ENCODE measurements around the gene AMOTL1. TPM values are rescaled to one million over a fixed set of nuclear protein-coding genes. Genes with fewer than 3 reads are reported as not detected.

AMOTL1 gene
- total RNA-seq, 3 donors from 2014 or later: 0.25 to 0.73 (median 0.69) TPM

DNA sequence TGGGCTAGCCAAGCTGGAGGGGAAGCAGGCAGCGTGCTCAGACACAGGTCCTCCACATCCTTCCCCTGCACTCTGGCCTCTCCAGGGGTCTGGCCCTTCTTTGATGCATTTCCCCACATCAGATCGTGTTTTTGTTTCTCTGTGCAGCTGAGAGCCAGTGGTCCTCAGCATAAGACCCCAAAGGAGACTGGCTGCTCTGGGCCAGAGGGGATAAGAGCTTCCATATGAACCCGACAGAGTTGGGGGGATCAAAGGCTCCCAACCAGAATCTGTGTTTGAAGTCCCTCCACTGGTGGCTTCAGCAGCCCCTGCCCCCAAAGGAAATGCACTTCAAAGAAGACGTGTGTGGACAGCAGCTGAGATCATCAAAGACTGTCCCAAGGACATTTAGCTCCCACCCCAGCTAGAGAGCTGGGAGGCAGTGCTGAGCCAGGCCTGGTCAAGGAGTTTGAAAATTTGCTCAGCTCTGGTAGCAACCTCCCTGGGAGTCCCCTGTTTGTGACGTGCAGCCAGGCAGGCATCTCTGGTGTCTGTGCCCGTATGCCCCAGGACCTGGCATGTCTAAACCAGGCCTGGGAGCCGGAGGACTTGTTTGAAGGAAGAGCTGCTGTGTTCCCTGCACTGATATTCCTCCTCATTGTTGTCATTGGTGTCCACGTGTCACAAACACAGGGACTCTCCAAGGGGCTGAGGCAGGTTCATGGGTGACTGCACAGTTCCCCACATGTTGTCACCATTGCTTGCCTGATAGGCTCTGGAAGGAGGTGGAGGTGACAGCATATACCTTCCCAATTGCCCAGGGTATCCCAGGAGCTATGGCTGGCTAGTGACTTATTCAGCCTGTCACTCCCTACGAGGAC, 99.0 kb downstream of the AMOTL1 start:
- peaks cover 6% of the 10 kb centered on the region for H3K27me3 Mint-ChIP-seq (ENCODE audit: low read depth)
- H3K4me1 Mint-ChIP-seq (ENCODE audit: low read depth): no peaks in the 10 kb centered on the region
- no peak for DNase-seq
- no peaks in the 10 kb centered on the region for H3K9me3 Mint-ChIP-seq
- H3K36me3 Mint-ChIP-seq (ENCODE audit: insufficient read depth): no peaks in the 10 kb centered on the region
- no peak overlapping the region for H3K4me3 Mint-ChIP-seq
- no peak for ATAC-seq

DNA sequence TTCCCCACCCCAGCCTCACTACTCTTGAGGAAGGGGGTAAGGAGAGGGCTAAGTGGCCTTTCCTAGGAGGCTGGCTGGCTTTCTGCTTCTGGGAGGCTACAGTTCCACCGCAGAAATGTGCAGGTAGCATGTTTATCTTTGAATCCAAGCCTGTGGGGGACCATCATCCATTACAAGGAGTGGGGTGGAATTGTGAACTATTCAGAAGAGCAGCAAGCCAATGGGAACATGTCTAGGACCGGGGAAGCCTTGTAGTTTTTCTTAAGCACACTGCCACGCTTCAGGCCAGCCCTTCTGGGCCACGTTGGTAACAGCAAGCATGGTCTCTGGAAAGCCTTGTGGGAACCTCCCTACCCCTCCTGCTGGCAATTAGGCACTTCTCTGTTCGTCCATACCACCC, 100.3 kb downstream of the AMOTL1 start:
- Mint-ChIP-seq H3K9me3 (no peaks in the 10 kb centered on the region), H3K27me3 (ENCODE audit: low read depth) (peaks cover 9% of the 10 kb centered on the region), H3K4me1 (ENCODE audit: low read depth) (no peaks in the 10 kb centered on the region), H3K4me3 (no peak overlapping the region), H3K36me3 (ENCODE audit: insufficient read depth) (no peaks in the 10 kb centered on the region)
- ATAC-seq (no peak), DNase-seq (no peak)

DNA sequence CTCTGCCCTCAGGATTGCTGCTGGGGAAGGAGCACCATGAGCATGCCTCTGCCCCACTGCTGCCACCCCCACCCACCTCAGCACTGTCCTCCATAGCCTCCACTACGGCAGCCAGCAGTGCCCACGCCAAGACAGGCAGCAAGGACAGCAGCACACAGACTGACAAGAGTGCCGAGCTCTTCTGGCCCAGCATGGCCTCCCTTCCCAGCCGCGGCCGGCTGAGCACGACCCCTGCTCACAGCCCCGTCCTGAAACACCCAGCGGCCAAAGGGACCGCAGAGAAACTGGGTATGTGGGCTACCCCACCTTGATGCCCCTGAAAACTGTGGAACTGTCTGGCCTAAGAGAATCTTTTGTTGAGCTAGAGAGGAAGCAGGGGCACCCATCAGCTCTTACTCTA, 101.0 kb downstream of the AMOTL1 start:
- no peak for ATAC-seq
- no peak overlapping the region for H3K4me3 Mint-ChIP-seq
- H3K36me3 Mint-ChIP-seq (ENCODE audit: insufficient read depth): no peaks in the 10 kb centered on the region
- no peaks in the 10 kb centered on the region for H3K4me1 Mint-ChIP-seq (ENCODE audit: low read depth)
- peaks cover 9% of the 10 kb centered on the region for H3K27me3 Mint-ChIP-seq (ENCODE audit: low read depth)
- no peaks in the 10 kb centered on the region for H3K9me3 Mint-ChIP-seq
- DNase-seq: no peak

DNA sequence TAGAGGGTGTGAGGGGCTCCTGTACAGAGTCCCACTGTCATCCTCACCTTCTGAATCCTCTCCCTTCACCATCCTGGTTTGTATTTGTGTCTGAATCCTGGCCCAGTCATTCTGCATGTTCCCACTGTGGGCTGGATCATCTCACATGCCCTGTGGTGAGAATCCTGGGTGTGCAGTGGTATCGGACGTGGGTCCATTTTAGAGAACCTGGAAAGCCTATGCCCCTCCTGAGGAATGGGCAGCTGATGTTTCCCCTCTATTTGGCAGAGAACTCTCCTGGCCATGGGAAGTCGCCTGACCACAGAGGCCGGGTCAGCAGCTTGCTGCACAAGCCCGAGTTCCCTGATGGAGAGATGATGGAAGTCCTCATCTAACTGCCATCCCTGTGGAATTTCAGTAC, 102.3 kb downstream of the AMOTL1 start:
- Mint-ChIP-seq H3K4me1 (ENCODE audit: low read depth) (no peaks in the 10 kb centered on the region), H3K4me3 (no peak overlapping the region), H3K27me3 (ENCODE audit: low read depth) (peaks cover 9% of the 10 kb centered on the region), H3K9me3 (no peaks in the 10 kb centered on the region), H3K36me3 (ENCODE audit: insufficient read depth) (no peaks in the 10 kb centered on the region)
- ATAC-seq (no peak), DNase-seq (no peak)

DNA sequence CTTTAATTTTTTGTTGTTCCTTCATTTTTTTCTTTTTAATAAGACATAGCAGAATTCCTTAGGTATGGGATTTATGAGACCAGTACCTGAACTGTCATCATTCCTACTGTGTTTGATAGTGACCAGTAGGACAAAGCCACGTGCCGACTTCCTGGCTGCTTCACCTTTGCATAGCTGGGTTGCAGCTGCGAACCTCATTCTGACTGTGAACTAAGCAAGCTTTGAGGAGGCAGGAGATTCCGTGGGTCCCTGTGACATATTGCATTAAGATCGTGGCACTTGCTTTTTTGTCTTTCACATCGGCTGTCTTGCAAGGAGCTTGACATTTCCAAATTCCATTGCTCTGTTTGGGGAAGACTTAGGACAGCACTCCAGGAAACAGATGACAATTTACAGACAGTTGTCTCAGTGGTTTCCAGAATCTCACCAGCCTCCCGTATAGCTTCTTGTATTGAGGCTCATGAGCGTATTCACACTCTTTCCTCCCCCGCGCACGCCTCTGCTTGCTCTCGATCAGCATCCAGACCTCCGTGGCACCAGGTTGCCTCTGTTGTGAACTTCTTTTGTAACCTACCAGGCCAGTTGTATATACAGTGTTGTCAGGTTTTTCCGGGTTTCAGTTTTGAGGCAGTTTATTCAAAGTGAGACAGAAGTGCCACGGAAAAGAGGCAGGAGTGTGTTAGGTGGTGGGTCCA, 103.5 kb downstream of the AMOTL1 start:
- ATAC-seq (no peak), DNase-seq (no peak)
- Mint-ChIP-seq H3K9me3 (no peaks in the 10 kb centered on the region), H3K4me3 (no peak overlapping the region), H3K27me3 (ENCODE audit: low read depth) (peaks cover 9% of the 10 kb centered on the region), H3K4me1 (ENCODE audit: low read depth) (peaks cover 5% of the 10 kb centered on the region), H3K36me3 (ENCODE audit: insufficient read depth) (no peaks in the 10 kb centered on the region)

DNA sequence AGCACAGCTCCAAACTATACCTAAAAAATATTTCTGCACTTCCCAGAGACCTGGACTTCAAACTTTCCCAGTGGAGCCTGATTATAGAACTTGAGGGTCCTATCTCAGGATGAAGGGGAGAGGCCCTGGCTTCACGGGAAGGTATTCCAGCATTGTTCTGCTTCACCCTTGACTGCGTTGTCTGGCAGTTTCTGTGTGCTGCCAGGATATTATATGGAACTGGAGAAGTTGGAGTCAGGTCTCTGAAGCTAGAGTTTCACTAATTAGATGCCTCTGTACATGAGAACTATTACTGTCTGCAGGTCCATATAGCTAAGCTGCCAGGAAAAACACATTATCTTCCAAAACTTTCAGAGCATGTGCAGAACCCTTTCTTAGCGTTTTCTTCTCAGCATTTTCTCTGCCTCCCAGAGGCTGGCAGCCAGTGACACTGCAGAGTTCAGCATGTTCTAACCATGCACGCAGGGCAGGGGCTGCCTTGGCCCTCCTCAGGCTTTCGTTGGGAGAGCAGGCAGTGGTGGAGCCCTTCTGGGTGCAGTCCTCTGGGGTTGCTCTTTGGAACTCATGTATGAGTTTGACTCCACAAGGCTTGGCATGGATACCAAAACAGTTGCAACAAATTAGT, 105.9 kb downstream of the AMOTL1 start:
- Mint-ChIP-seq H3K36me3 (ENCODE audit: insufficient read depth) (no peaks in the 10 kb centered on the region), H3K4me1 (ENCODE audit: low read depth) (peaks cover 10% of the 10 kb centered on the region), H3K4me3 (no peak overlapping the region), H3K9me3 (no peaks in the 10 kb centered on the region), H3K27me3 (ENCODE audit: low read depth) (peaks cover 7% of the 10 kb centered on the region)
- ATAC-seq (no peak), DNase-seq (no peak)

DNA sequence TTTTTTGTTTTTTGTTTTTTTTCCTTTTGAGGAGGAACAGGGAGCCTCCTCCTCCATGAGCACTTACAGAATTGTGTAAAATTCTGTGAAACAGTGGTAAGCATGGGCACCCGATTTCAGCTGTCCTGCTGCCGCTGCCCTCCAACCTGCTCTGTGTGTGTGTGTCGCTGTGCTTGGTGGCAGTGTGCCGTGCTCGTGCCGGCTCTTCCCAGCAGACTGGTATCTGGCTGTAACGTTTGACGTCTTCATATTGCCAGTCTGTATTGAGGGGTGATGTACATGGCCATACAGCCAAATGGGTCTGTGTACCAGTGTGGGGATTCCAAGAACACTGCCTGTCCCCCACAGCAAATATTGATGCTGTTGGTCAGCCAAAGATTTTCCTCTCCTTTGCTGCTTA, 108.1 kb downstream of the AMOTL1 start:
- DNase-seq (no peak), ATAC-seq (no peak)
- Mint-ChIP-seq H3K4me1 (ENCODE audit: low read depth) (peaks cover 10% of the 10 kb centered on the region), H3K27me3 (ENCODE audit: low read depth) (peaks cover 3% of the 10 kb centered on the region), H3K36me3 (ENCODE audit: insufficient read depth) (no peaks in the 10 kb centered on the region), H3K9me3 (no peaks in the 10 kb centered on the region), H3K4me3 (no peak overlapping the region)

DNA sequence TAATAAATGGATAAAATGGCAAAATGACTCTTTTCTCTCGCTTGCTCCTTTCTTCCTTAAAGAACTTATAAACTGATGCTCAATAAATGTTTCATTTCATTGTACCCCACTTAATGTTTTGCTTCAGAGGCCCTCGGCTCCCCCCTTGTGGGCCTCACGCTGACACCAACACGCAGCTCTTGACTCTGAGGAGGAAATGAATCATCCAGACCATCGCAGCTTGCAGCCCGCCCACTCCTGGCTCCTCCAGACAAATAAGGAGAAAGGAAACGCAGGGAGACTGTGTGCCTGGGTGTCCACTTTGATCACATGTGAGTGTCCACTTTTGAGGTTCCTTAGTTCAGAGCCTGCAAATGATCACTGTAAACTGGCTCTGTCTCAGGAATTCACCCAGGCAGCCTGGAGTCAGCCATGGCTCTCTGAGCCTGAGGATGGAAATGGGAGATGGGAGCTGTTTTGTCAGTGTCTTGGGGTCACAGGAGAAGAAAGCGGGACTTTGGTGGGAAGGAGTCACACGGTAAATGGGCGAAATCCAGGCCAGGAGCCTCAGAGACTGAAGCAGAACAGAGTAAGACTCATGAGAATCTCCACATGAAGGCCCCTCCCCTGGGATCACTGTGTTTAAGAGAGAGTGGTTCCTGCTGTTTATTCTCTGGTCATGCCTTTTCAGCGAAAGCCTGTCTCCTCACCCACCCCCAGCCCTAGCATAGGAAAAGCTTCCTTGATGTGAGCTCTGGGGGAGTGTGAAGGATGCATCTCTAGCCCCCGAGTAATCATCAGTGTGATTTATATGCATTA, 108.7 kb downstream of the AMOTL1 start:
- no peaks in the 10 kb centered on the region for H3K36me3 Mint-ChIP-seq (ENCODE audit: insufficient read depth)
- peak; percentile 20 for DNase-seq
- H3K4me3 Mint-ChIP-seq: no peak overlapping the region
- ATAC-seq: peak; percentile 90
- no peaks in the 10 kb centered on the region for H3K9me3 Mint-ChIP-seq
- H3K27me3 Mint-ChIP-seq (ENCODE audit: low read depth): peaks cover 3% of the 10 kb centered on the region
- H3K4me1 Mint-ChIP-seq (ENCODE audit: low read depth): peaks cover 10% of the 10 kb centered on the region

DNA sequence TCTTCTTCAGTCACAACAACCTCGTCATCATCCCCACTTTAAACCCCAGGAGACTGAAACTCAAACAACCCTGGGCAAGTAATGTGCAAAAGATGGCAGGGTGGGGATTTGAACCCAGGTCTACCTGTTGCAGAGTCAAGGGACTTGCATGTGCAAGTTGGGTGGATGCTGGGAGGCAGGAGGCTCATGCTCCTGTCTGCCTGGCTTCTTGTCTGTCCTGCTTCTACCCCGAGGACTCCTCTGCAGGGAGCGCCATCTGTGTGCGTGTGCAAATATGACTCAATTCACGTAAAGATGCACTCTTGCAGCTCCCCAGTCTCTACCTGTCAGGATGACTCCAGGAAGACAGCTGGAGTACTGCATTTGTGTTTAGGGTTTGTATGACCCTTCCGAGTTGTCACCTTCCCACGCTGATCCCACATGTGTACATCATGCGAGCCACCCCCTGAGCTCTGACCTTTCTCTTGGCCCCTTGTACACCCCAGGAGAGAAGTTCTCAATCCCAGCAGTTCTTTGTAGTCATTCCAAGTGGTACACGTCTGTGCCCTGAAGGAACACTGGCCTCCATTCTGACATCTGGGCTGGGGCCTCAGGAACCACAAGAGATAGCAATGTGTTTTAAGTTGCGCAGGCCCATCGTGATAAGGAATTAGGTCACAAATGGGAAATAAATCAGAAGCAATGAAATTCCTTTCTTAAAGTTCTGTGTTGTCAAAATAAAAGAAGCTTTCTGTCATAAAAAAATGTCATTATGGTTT, 109.5 kb downstream of the AMOTL1 start:
- Mint-ChIP-seq H3K9me3 (no peaks in the 10 kb centered on the region), H3K36me3 (ENCODE audit: insufficient read depth) (no peaks in the 10 kb centered on the region), H3K27me3 (ENCODE audit: low read depth) (peaks cover 3% of the 10 kb centered on the region), H3K4me3 (no peak overlapping the region), H3K4me1 (ENCODE audit: low read depth) (peaks cover 10% of the 10 kb centered on the region)
- ATAC-seq: no peak
- no peak for DNase-seq

DNA sequence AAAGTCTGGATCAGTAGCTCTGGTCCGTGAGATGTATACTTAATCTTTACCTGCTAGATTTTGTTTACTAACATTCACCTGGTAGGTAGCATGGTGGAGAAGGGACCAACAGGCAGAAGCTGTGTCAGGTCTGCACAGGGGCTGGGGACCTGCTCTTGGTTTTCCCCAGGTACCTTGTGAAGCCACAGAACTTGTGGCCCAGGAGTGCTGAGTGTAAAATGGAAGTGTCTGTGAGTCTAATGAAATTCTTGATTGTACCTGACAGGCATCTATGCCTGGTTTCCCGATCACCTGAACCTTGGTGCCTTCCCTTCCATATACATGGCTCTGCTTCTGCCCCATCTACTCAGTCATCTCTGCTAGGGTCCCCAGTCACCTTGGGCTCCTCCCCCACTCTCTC, 110.8 kb downstream of the AMOTL1 start:
- H3K36me3 Mint-ChIP-seq (ENCODE audit: insufficient read depth): no peaks in the 10 kb centered on the region
- peaks cover 10% of the 10 kb centered on the region for H3K4me1 Mint-ChIP-seq (ENCODE audit: low read depth)
- H3K9me3 Mint-ChIP-seq: no peaks in the 10 kb centered on the region
- DNase-seq (no peak), ATAC-seq (no peak)
- H3K27me3 Mint-ChIP-seq (ENCODE audit: low read depth): no peaks in the 10 kb centered on the region
- H3K4me3 Mint-ChIP-seq: no peak overlapping the region

DNA sequence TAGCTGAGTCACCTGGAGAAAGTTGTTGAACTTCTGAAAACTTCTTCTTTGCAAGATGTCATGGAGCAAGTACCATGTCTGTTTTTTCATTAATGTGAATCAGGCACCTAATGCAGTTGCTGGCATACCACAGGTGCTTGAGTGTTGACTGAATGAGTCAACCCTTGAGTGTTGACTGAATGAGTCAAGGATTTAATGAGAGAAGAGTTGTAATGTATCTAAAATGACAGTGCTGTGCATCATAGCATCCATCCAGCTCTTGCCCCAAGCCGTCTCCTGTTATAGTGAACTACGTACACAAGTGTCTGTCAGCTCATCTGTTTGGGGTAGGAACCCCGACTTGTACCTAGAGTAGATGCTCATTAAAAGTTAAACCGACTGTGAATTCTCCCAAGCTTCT, 112.1 kb downstream of the AMOTL1 start:
- Mint-ChIP-seq H3K36me3 (ENCODE audit: insufficient read depth) (no peaks in the 10 kb centered on the region), H3K27me3 (ENCODE audit: low read depth) (no peaks in the 10 kb centered on the region), H3K9me3 (no peaks in the 10 kb centered on the region), H3K4me1 (ENCODE audit: low read depth) (peaks cover 10% of the 10 kb centered on the region), H3K4me3 (no peak overlapping the region)
- peak in 1 of 2 donors; percentile 39 for ATAC-seq
- DNase-seq: no peak

DNA sequence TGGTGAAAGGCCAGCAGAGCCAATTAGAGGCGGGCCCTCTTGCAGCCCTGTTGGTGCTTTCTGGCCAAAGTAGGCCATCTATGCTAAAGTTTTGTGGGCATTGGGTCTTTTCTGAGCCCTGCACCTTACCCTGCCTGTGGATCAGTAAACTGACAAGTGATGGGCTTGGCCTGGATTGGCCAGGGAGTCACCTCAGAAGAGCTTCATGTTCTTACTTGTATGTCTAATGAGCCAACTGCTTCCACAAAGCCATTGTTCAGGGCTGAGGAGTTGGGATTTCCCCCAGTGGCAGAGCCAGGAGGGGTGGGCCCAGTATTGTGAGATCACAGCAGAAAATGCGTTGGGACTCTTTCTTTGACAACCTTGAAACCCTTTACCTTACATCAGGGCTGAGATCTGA, 114.8 kb downstream of the AMOTL1 start:
- Mint-ChIP-seq H3K27me3 (ENCODE audit: low read depth) (no peaks in the 10 kb centered on the region), H3K9me3 (peaks cover 8% of the 10 kb centered on the region), H3K36me3 (ENCODE audit: insufficient read depth) (no peaks in the 10 kb centered on the region), H3K4me3 (no peak overlapping the region), H3K4me1 (ENCODE audit: low read depth) (no peaks in the 10 kb centered on the region)
- no peak for DNase-seq
- ATAC-seq: no peak

DNA sequence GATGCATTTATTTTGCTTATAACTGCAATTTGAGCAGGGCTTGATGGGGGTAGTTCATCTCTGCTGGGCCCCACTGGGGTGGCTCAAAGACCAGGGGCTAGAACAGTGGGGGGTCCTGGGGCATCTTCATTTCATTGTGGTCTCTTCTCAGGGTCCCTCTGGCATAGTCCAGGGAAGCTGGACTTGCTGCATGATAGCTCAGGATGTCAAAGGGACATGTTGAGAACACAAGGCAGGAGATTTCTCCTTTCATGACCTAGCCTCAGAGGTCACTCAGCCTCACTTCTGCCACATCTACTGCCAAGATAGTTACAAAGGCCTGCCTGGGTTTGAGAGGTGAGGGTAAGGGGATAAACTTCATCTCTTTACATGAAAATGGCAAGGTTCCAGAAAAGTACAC, 115.7 kb downstream of the AMOTL1 start:
- no peak for DNase-seq
- no peak for ATAC-seq
- H3K27me3 Mint-ChIP-seq (ENCODE audit: low read depth): no peaks in the 10 kb centered on the region

More for the DNA sequence above, 115.7 kb downstream of the AMOTL1 start:
- Mint-ChIP-seq H3K36me3 (ENCODE audit: insufficient read depth) (no peaks in the 10 kb centered on the region), H3K4me3 (no peak overlapping the region), H3K4me1 (ENCODE audit: low read depth) (no peaks in the 10 kb centered on the region), H3K9me3 (peaks cover 16% of the 10 kb centered on the region)
